ENCODE data around the gene TWF1. TPM values are rescaled to one million over a fixed set of nuclear protein-coding genes. Genes with fewer than 3 reads are reported as not detected.

Gene TWF1
- total RNA-seq, 1 donor from 2014 or later: 74.0 TPM

DNA sequence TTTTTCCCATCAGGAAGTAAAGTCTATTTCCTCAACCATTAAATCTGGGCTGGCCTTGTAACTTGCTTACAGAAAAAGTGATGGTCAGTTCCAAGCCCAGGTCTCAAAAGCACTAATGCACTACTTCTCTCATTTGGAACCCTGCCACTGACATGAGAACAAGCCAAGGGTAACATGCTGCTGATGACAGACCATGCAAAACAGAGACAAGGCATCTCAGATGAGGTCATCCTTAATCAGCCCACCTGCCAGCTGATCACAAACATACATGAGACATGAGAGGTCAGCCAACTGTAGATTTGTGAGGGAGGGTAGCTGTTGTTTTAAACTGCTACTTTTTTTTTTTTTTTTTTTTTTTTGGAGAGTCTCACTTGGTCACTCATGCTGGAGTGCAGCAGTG, 16.2 kb downstream of the TWF1 start:
- Mint-ChIP-seq H3K27me3 (ENCODE audit: unreplicated experiment) (no peaks in the 10 kb centered on the region), H3K4me1 (ENCODE audit: unreplicated experiment) (no peaks in the 10 kb centered on the region), H3K9me3 (ENCODE audit: unreplicated experiment) (no peaks in the 10 kb centered on the region), H3K27ac (ENCODE audit: unreplicated experiment) (no peak overlapping the region), H3K36me3 (ENCODE audit: unreplicated experiment) (peaks cover 7% of the 10 kb centered on the region), H3K4me3 (ENCODE audit: unreplicated experiment) (no peak overlapping the region)
- TF ChIP-seq, protein P1, sequence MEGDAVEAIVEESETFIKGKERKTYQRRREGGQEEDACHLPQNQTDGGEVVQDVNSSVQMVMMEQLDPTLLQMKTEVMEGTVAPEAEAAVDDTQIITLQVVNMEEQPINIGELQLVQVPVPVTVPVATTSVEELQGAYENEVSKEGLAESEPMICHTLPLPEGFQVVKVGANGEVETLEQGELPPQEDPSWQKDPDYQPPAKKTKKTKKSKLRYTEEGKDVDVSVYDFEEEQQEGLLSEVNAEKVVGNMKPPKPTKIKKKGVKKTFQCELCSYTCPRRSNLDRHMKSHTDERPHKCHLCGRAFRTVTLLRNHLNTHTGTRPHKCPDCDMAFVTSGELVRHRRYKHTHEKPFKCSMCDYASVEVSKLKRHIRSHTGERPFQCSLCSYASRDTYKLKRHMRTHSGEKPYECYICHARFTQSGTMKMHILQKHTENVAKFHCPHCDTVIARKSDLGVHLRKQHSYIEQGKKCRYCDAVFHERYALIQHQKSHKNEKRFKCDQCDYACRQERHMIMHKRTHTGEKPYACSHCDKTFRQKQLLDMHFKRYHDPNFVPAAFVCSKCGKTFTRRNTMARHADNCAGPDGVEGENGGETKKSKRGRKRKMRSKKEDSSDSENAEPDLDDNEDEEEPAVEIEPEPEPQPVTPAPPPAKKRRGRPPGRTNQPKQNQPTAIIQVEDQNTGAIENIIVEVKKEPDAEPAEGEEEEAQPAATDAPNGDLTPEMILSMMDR (IDR thresholded peaks at IDR 0.05): no peak
- no peak for DNase-seq (ENCODE audit: extremely low spot score, unreplicated experiment)

GRCh38 chr12:43786899-43787693, 19.0 kb downstream of the TWF1 start:
- Mint-ChIP-seq H3K36me3 (ENCODE audit: unreplicated experiment) (peaks cover 7% of the 10 kb centered on the region), H3K4me3 (ENCODE audit: unreplicated experiment) (no peak overlapping the region), H3K27me3 (ENCODE audit: unreplicated experiment) (no peaks in the 10 kb centered on the region), H3K9me3 (ENCODE audit: unreplicated experiment) (no peaks in the 10 kb centered on the region), H3K4me1 (ENCODE audit: unreplicated experiment) (no peaks in the 10 kb centered on the region), H3K27ac (ENCODE audit: unreplicated experiment) (no peak overlapping the region)
- TF ChIP-seq, protein P1 (IDR thresholded peaks at IDR 0.05): no peak
- no peak for DNase-seq (ENCODE audit: extremely low spot score, unreplicated experiment)

- TF ChIP-seq, protein P1 (IDR thresholded peaks at IDR 0.05): peak; percentile 59
- H3K9me3 Mint-ChIP-seq (ENCODE audit: unreplicated experiment): no peaks in the 10 kb centered on the region
- no peak overlapping the region for H3K27ac Mint-ChIP-seq (ENCODE audit: unreplicated experiment)
- no peak overlapping the region for H3K4me3 Mint-ChIP-seq (ENCODE audit: unreplicated experiment)
- no peaks in the 10 kb centered on the region for H3K27me3 Mint-ChIP-seq (ENCODE audit: unreplicated experiment)
- H3K4me1 Mint-ChIP-seq (ENCODE audit: unreplicated experiment): no peaks in the 10 kb centered on the region
- no peak for DNase-seq (ENCODE audit: extremely low spot score, unreplicated experiment)
- no peaks in the 10 kb centered on the region for H3K36me3 Mint-ChIP-seq (ENCODE audit: unreplicated experiment)
Observed at GRCh38 chr12:43776498-43776897, 29.6 kb downstream of the TWF1 start.

GRCh38 chr12:43766291-43766690, 39.8 kb downstream of the TWF1 start:
- DNase-seq (ENCODE audit: extremely low spot score, unreplicated experiment): no peak
- Mint-ChIP-seq H3K4me3 (ENCODE audit: unreplicated experiment) (no peak overlapping the region), H3K9me3 (ENCODE audit: unreplicated experiment) (no peaks in the 10 kb centered on the region), H3K27me3 (ENCODE audit: unreplicated experiment) (no peaks in the 10 kb centered on the region), H3K36me3 (ENCODE audit: unreplicated experiment) (peaks cover 2% of the 10 kb centered on the region), H3K4me1 (ENCODE audit: unreplicated experiment) (no peaks in the 10 kb centered on the region), H3K27ac (ENCODE audit: unreplicated experiment) (no peak overlapping the region)
- TF ChIP-seq, protein P1 (IDR thresholded peaks at IDR 0.05): no peak

GRCh38 chr12:43764528-43764927, 41.6 kb downstream of the TWF1 start:
- no peak for DNase-seq (ENCODE audit: extremely low spot score, unreplicated experiment)
- Mint-ChIP-seq H3K4me1 (ENCODE audit: unreplicated experiment) (peaks cover 7% of the 10 kb centered on the region), H3K27me3 (ENCODE audit: unreplicated experiment) (no peaks in the 10 kb centered on the region), H3K9me3 (ENCODE audit: unreplicated experiment) (no peaks in the 10 kb centered on the region), H3K36me3 (ENCODE audit: unreplicated experiment) (peaks cover 2% of the 10 kb centered on the region), H3K27ac (ENCODE audit: unreplicated experiment) (no peak overlapping the region), H3K4me3 (ENCODE audit: unreplicated experiment) (no peak overlapping the region)
- TF ChIP-seq, protein P1 (IDR thresholded peaks at IDR 0.05): no peak

All from osteocyte (in vitro differentiated cells).